OCI-M2 (cell line): Measurements from ENCODE around the gene CFAP251.
"Not testable (repeated sequence)": the region's sequence is repeated elsewhere in the genome, so short reads cannot be mapped to it uniquely, and the experiment has no call there.

ENCODE experiments used
- DNase-seq: peaks from one replicate; lab custom pipeline; 2025; ENCODE audit not compliant: unreplicated experiment; lab: John Stamatoyannopoulos, UW

The CFAP251 gene

GRCh38 chr12:122024132-122024785, 105.9 kb downstream of the CFAP251 start:
- DNase-seq, result no peak

DNA sequence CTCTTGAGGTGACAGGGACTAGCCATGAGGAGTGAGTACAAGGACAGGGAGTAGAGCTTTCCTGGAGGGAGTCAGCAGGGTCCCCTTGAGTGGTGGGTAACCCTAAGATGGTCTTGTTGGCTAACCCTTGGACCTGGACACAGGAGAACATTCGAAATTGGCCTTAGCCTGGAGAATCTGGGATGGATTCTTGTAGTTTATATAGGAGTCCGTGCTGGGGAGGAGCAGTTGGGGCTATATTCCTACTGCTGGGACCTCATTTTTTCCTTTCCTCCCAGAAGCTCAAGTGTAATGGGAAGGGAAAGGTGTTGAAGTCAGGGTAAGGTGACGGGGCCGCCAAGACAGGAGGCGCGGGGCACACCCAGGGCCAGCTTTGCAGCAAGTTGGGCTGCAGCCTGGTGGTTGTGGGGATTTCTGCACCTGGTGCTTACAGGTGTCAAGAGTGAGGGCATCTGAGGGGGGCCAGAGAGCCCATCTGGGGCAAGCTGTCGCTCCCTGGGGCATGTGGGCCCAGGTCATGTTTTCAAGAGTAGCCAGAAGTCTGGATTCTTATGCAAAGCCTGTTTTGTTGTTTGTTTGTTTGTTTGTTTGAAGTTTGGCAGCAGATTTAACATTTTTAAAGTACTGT, 108.4 kb downstream of the CFAP251 start:
- DNase-seq, result no peak

DNA sequence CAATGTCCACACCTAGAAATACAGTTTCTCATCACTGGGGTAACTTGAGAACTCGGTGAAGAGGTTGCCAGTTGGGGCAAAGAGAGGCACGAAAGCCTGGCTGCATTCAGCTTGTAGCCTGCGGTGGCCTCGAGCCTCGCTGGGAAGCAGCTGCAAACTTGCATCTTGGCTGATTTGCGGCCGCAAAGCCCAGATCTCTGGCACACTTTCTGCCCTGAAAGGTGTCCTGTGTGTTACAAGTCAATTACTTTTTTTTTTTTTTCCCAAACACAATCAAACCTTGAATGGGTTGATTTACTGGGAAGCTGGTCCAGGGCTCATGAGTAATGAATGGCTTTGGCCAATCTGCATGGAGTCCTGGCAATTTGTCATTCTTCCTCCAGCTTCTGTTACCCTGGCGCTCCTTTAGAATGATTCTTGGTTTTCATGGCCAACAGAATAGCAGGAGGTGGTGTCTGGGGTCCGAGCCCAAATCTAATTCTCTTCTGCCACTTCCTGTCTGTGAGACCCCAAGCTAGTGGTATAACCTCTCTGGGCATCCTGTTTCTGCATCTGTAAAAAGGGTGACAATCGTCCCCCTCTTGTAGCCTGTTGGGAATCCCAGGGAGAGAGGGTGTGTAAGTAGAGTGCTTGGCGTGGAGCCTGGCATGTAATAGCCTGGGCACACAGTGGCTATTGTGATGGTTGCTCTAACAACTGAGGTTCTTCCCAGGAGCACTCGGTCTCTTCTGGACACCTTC, 109.9 kb downstream of the CFAP251 start:
- no peak for DNase-seq

- DNase-seq, result no peak
Measured at GRCh38 chr12:122028905-122029560, 110.6 kb downstream of the CFAP251 start.

DNA sequence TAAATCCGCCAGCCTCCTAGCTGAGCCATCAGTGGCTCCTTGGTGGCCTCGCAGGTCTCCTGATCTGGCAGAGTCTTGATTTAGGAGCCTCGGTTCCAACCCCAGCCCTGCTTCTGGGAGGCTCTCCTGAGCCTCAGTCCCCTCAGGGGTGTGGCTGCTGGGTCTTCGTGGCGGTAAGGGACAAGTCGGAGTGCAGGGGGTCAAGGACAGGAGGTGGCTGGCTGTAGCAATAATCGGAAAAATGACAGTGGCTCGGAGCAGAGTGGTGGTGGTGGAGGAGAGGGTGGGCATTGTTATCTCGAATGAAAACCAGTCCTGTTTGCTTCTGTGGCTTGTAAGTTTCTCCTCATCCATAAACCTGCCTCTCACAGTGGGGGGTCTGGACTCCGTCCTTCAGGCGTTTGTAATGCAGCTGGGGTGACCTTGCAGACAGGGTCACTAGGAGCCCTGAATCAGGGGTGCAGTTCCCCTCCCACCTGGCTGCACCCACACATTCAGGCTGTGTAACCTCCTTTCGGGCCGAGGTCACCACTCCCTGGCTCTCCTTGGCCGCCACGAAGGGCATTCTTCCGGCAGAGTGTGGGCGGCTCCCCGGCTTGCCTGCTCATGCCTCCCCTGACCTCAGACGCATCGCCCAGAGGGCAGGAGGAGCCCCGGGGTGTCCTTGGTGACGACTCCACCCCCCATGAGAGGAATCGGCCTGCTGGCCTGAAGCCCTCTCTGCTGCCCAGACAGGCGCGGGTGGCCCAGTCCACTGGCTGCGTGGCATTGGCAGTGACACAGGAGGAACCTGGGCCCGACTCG, 111.4 kb downstream of the CFAP251 start:
- DNase-seq, result no peak

DNA sequence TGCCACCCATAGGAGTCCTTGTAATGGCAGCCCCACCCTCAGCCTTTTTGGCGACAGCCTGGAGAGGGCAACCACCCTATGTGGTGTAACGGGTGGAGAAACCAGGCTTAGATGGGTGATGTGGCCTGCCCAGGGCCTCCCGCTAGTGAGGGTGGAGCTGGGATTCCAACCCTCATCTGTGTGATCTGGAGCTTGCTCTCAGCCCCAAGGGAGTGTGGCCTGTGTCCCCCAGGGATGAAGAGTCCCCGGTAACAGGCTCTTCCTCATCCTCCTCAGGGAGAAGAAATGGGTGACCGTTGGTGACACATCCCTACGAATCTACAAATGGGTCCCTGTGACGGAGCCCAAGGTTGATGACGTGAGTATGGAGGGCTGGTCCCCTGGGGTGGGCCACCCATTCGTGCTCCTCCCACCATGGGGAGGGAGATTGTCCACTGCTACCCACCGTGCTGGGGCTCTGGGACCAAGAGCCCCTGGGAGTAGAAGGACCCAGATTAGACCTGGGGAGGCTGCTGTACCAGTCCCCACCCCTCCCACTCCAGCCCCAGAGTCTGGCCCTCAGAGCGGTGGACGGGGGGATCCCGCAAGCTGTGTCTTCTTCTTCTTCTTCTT, 112.1 kb downstream of the CFAP251 start:
- DNase-seq, result no peak

GRCh38 chr12:122031342-122032216, 113.2 kb downstream of the CFAP251 start:
- no peak for DNase-seq

DNA sequence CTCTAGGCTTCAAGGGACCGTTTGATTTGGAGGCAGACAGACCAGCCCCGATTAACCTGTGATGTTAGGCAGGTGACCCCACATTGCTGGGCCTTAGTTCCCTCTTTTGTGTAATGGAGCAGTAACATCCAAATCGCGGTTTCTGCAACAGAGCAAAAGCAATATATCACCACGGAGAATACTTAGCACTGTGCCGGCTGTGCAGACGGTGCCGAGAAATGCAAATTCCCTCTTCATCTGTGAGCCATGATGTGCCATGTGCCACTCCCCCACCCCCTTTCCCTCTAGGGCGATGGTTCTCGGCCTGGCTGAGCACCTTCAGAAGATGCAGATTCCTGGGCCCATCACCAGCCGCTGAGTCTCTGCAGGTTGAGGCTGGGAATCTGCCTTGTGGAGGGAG, 114.2 kb downstream of the CFAP251 start:
- DNase-seq, result no peak

- no peak for DNase-seq
Measured at GRCh38 chr12:122035292-122035691, 116.9 kb downstream of the CFAP251 start.

- DNase-seq, result no peak
Measured at GRCh38 chr12:122036153-122036552, 117.8 kb downstream of the CFAP251 start.

GRCh38 chr12:122040579-122041386, 122.4 kb downstream of the CFAP251 start:
- DNase-seq, result no peak

DNA sequence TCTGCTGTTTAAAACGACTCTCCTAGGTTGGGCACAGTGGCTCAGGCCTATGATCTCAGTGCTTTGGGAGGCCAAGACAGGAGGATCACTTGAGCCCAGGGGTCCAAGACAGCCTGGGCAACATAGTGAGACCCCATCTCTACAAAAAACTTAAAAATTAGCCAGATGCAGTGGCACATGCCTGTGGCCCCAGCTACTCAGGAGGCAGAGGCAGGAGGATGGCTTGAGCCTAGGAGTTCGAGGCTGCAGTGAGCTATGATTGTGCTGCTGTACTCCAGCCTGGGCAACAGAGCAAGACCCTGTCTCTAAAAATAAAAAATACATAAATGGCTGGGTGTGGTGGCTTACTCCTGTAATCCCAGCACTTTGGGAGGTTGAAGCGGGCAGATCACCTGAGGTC, 123.1 kb downstream of the CFAP251 start:
- DNase-seq, result not testable (repeated sequence)

- no peak for DNase-seq
Measured at GRCh38 chr12:122042910-122043309, 124.5 kb downstream of the CFAP251 start.

- DNase-seq, result no peak
Measured at GRCh38 chr12:122043476-122043875, 125.1 kb downstream of the CFAP251 start.

DNA sequence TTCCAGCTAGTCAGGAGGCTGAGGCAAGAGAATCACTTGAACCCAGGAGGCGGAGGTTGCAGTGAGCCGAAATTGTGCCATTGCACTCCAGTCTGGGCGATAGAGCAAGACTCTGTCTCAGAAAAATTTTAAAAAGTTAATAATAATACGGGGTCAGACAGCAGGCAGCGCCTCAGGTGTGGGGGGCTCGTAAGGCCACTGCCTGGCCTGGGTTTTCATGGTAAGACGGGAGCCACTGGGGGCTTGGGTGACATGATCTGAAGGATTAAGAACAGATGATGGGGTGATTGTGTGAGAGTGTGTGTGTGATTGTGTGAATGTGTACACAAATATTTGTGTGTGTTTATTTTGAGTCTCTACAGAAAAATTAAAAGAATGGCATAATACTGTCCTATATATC, 126.9 kb downstream of the CFAP251 start:
- no peak for DNase-seq

GRCh38 chr12:122046145-122046544, 127.8 kb downstream of the CFAP251 start:
- no peak for DNase-seq

GRCh38 chr12:122048151-122048550, 129.8 kb downstream of the CFAP251 start:
- no peak for DNase-seq

DNA sequence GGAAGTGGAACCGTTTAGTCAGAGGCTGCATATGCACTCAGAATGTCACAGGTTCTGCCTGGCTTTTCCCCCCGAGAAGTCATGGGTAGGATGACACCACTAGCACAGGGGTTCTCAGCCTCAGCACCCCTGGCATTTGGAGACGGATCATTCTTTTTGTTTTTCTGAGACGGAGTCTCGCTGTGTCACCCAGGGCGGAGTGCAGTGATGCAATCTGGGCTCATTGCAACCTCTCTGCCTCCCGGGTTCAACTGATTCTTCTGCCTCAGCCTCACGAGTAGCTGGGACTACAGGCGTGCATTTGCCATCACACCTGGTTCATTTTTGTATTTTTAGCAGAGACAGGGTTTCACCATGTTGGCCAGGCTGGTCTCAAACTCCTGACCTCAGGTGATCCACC, 131.4 kb downstream of the CFAP251 start:
- no peak for DNase-seq

- DNase-seq, result no peak
Measured at GRCh38 chr12:122050706-122051105, 132.3 kb downstream of the CFAP251 start.
